Posterior vena cava (tissue), 2 donors: ENCODE results near the gene ATP4B. TPM values are rescaled to one million over a fixed set of nuclear protein-coding genes. Genes with fewer than 3 reads are reported as not detected.

Source experiments
- total RNA-seq, 2 donors: library from RNA; stranded (reverse); fragmentation: NEBNext Ultra II Directional; extraction: Animal tissue kit (Norgen Biotek cat#: 25700); gene quantifications; one replicate each; pipeline ENCODE4 v1.2.1, GENCODE V29; 2021
- donor health status: DM: yes; HTN: yes; CAD: no.
- donor health status: DM: yes; HTN: yes; CAD: no.

ATP4B gene
- total RNA-seq, 2 donors from 2014 or later: not detected

Other genes with a start within 250 kb of the ATP4B start
- gene ADPRHL1, start 204.7 kb downstream of the ATP4B start, total RNA-seq: 1 to 10 TPM; 1.2 to 1.6 TPM
- gene DCUN1D2, start 167.5 kb downstream of the ATP4B start, total RNA-seq: 10 to 100 TPM; 12.7 to 16.9 TPM
- gene TFDP1, start 73.4 kb downstream of the ATP4B start, total RNA-seq: 10 to 100 TPM; 36.6 to 40.3 TPM
- gene GRK1, start 9.0 kb upstream of the ATP4B start, total RNA-seq: not detected
- 10 to 100 TPM; 20.2 to 22.9 TPM for gene TMEM255B, start 101.0 kb upstream of the ATP4B start, total RNA-seq
- gene GAS6, start 205.9 kb upstream of the ATP4B start, total RNA-seq: 100 to 1,000 TPM; 201 to 215 TPM